ENCODE measurements around the gene CTRB1.
"Not testable (repeated sequence)": the region's sequence is repeated elsewhere in the genome, so short reads cannot be mapped to it uniquely, and the experiment has no call there.

The CTRB1 gene

GRCh38 chr16:75217389-75217851 lies 1.4 kb upstream of the CTRB1 start:
- Histone ChIP-seq H3K36me3 (ENCODE audit: control insufficient read depth, insufficient read depth, low read length) (no peaks in the 10 kb centered on the region), H2AK5ac (ENCODE audit: low read length) (no peak overlapping the region), H3K27ac (ENCODE audit: low read depth, low read length) (no peak overlapping the region), H3K23ac (ENCODE audit: low read length) (no peak overlapping the region), H3K4me3 (ENCODE audit: low read length) (no peak overlapping the region), H3K4me2 (ENCODE audit: low read length) (no peak overlapping the region), H3K4me1 (ENCODE audit: control insufficient read depth, low read depth, low read length) (no peaks in the 10 kb centered on the region), H3K9ac (ENCODE audit: low read length) (no peak overlapping the region), H4K5ac (ENCODE audit: low read length) (no peak overlapping the region), H2BK5ac (ENCODE audit: low read length) (no peak overlapping the region), H2BK120ac (ENCODE audit: low read depth, low read length) (no peak overlapping the region), H3K79me2 (ENCODE audit: control insufficient read depth, insufficient read depth, low read length) (no peaks in the 10 kb centered on the region), H2BK15ac (replicated peaks; ENCODE audit: low read depth) (no peak overlapping the region), H3K79me1 (ENCODE audit: low read length) (no peaks in the 10 kb centered on the region), H3K27me3 (ENCODE audit: insufficient read depth, low read length, poor library complexity) (no peaks in the 10 kb centered on the region), H3K18ac (ENCODE audit: low read length) (no peak overlapping the region), H3K56ac (ENCODE audit: low read length) (no peak overlapping the region), H4K8ac (ENCODE audit: low read depth, low read length) (no peak overlapping the region), H3K4ac (ENCODE audit: low read depth, low read length) (no peak overlapping the region)
- DNase-seq = no peak
- no CpG with 5 or more reads among the region's 11 CpGs for WGBS (ENCODE audit: extremely low coverage, insufficient coverage, low lambda C conversion rate)

GRCh38 chr16:75219088-75219487 lies 300 bp downstream of the CTRB1 start:
- no peak overlapping the region for H3K27ac ChIP-seq (ENCODE audit: low read depth, low read length)
- no CpG with 5 or more reads among the region's 4 CpGs for WGBS (ENCODE audit: extremely low coverage, insufficient coverage, low lambda C conversion rate)

GRCh38 chr16:75219838-75220237 lies 1.1 kb downstream of the CTRB1 start:
- Histone ChIP-seq H3K36me3 (ENCODE audit: control insufficient read depth, insufficient read depth, low read length) (no peaks in the 10 kb centered on the region), H3K27me3 (ENCODE audit: insufficient read depth, low read length, poor library complexity) (no peaks in the 10 kb centered on the region), H3K18ac (ENCODE audit: low read length) (no peak overlapping the region), H3K4me3 (ENCODE audit: low read length) (no peak overlapping the region), H3K4me2 (ENCODE audit: low read length) (no peak overlapping the region), H2BK5ac (ENCODE audit: low read length) (no peak overlapping the region), H2BK120ac (ENCODE audit: low read depth, low read length) (no peak overlapping the region), H3K79me2 (ENCODE audit: control insufficient read depth, insufficient read depth, low read length) (no peaks in the 10 kb centered on the region), H3K4ac (ENCODE audit: low read depth, low read length) (no peak overlapping the region), H3K4me1 (ENCODE audit: control insufficient read depth, low read depth, low read length) (no peaks in the 10 kb centered on the region), H4K5ac (ENCODE audit: low read length) (no peak overlapping the region), H3K9ac (ENCODE audit: low read length) (no peak overlapping the region), H3K56ac (ENCODE audit: low read length) (no peak overlapping the region), H2BK15ac (replicated peaks; ENCODE audit: low read depth) (no peak overlapping the region), H3K23ac (ENCODE audit: low read length) (no peak overlapping the region), H3K79me1 (ENCODE audit: low read length) (no peaks in the 10 kb centered on the region), H4K8ac (ENCODE audit: low read depth, low read length) (no peak overlapping the region), H2AK5ac (ENCODE audit: low read length) (no peak overlapping the region), H3K27ac (ENCODE audit: low read depth, low read length) (no peak overlapping the region)
- WGBS (ENCODE audit: extremely low coverage, insufficient coverage, low lambda C conversion rate) = no CpG with 5 or more reads among the region's 5 CpGs
- DNase-seq = no peak

More at GRCh38 chr16:75219088-75219487, 300 bp downstream of the CTRB1 start:
- H3K36me3 ChIP-seq (ENCODE audit: control insufficient read depth, insufficient read depth, low read length) = no peaks in the 10 kb centered on the region
- no peak overlapping the region for H4K5ac ChIP-seq (ENCODE audit: low read length)
- no peak overlapping the region for H2BK5ac ChIP-seq (ENCODE audit: low read length)
- no peaks in the 10 kb centered on the region for H3K4me1 ChIP-seq (ENCODE audit: control insufficient read depth, low read depth, low read length)
- no peak overlapping the region for H3K18ac ChIP-seq (ENCODE audit: low read length)
- no peak for DNase-seq
- H3K79me1 ChIP-seq (ENCODE audit: low read length) = no peaks in the 10 kb centered on the region
- H3K9ac ChIP-seq (ENCODE audit: low read length) = no peak overlapping the region
- no peak overlapping the region for H3K23ac ChIP-seq (ENCODE audit: low read length)
- no peak overlapping the region for H2BK15ac ChIP-seq (replicated peaks; ENCODE audit: low read depth)
- H3K79me2 ChIP-seq (ENCODE audit: control insufficient read depth, insufficient read depth, low read length) = no peaks in the 10 kb centered on the region
- no peak overlapping the region for H3K56ac ChIP-seq (ENCODE audit: low read length)
- no peak overlapping the region for H2BK120ac ChIP-seq (ENCODE audit: low read depth, low read length)
- no peak overlapping the region for H3K4ac ChIP-seq (ENCODE audit: low read depth, low read length)
- H3K4me3 ChIP-seq (ENCODE audit: low read length) = no peak overlapping the region
- no peak overlapping the region for H3K4me2 ChIP-seq (ENCODE audit: low read length)
- no peak overlapping the region for H4K8ac ChIP-seq (ENCODE audit: low read depth, low read length)
- H2AK5ac ChIP-seq (ENCODE audit: low read length) = no peak overlapping the region
- H3K27me3 ChIP-seq (ENCODE audit: insufficient read depth, low read length, poor library complexity) = no peaks in the 10 kb centered on the region

GRCh38 chr16:75222271-75222783 lies 3.5 kb downstream of the CTRB1 start:
- H3K23ac ChIP-seq (ENCODE audit: low read length) = no peak overlapping the region
- H3K4me2 ChIP-seq (ENCODE audit: low read length) = no peak overlapping the region
- H3K9ac ChIP-seq (ENCODE audit: low read length) = no peak overlapping the region
- H4K5ac ChIP-seq (ENCODE audit: low read length) = no peak overlapping the region
- no peaks in the 10 kb centered on the region for H3K79me1 ChIP-seq (ENCODE audit: low read length)
- no peaks in the 10 kb centered on the region for H3K36me3 ChIP-seq (ENCODE audit: control insufficient read depth, insufficient read depth, low read length)
- WGBS (ENCODE audit: extremely low coverage, insufficient coverage, low lambda C conversion rate) = no CpG with 5 or more reads among the region's 16 CpGs
- no peaks in the 10 kb centered on the region for H3K4me1 ChIP-seq (ENCODE audit: control insufficient read depth, low read depth, low read length)
- H3K56ac ChIP-seq (ENCODE audit: low read length) = no peak overlapping the region
- H3K18ac ChIP-seq (ENCODE audit: low read length) = no peak overlapping the region
- H2BK5ac ChIP-seq (ENCODE audit: low read length) = no peak overlapping the region
- no peak overlapping the region for H2BK120ac ChIP-seq (ENCODE audit: low read depth, low read length)
- H2AK5ac ChIP-seq (ENCODE audit: low read length) = no peak overlapping the region
- H3K4ac ChIP-seq (ENCODE audit: low read depth, low read length) = no peak overlapping the region
- no peak overlapping the region for H4K8ac ChIP-seq (ENCODE audit: low read depth, low read length)
- no peak overlapping the region for H3K4me3 ChIP-seq (ENCODE audit: low read length)
- H3K27me3 ChIP-seq (ENCODE audit: insufficient read depth, low read length, poor library complexity) = no peaks in the 10 kb centered on the region
- H3K27ac ChIP-seq (ENCODE audit: low read depth, low read length) = no peak overlapping the region
- no peaks in the 10 kb centered on the region for H3K79me2 ChIP-seq (ENCODE audit: control insufficient read depth, insufficient read depth, low read length)
- no peak overlapping the region for H2BK15ac ChIP-seq (replicated peaks; ENCODE audit: low read depth)
- no peak for DNase-seq

GRCh38 chr16:75223129-75223528 lies 4.3 kb downstream of the CTRB1 start:
- H3K56ac ChIP-seq (ENCODE audit: low read length); H2BK5ac ChIP-seq (ENCODE audit: low read length); H3K79me1 ChIP-seq (ENCODE audit: low read length); H3K23ac ChIP-seq (ENCODE audit: low read length); H3K18ac ChIP-seq (ENCODE audit: low read length); H3K4ac ChIP-seq (ENCODE audit: low read depth, low read length); H3K9ac ChIP-seq (ENCODE audit: low read length); H3K4me1 ChIP-seq (ENCODE audit: control insufficient read depth, low read depth, low read length); H4K8ac ChIP-seq (ENCODE audit: low read depth, low read length); DNase-seq; H3K27me3 ChIP-seq (ENCODE audit: insufficient read depth, low read length, poor library complexity); H2BK120ac ChIP-seq (ENCODE audit: low read depth, low read length); H2BK15ac ChIP-seq (replicated peaks; ENCODE audit: low read depth); H3K36me3 ChIP-seq (ENCODE audit: control insufficient read depth, insufficient read depth, low read length); H3K4me3 ChIP-seq (ENCODE audit: low read length); H3K79me2 ChIP-seq (ENCODE audit: control insufficient read depth, insufficient read depth, low read length); H3K27ac ChIP-seq (ENCODE audit: low read depth, low read length); H2AK5ac ChIP-seq (ENCODE audit: low read length); H4K5ac ChIP-seq (ENCODE audit: low read length); H3K4me2 ChIP-seq (ENCODE audit: low read length): not testable (repeated sequence)
- WGBS (ENCODE audit: extremely low coverage, insufficient coverage, low lambda C conversion rate) = no CpG with 5 or more reads among the region's 20 CpGs

All from mesendoderm (in vitro differentiated cells).